DND-41 (cell line): ENCODE data around the gene NSD1.

Source experiments
- CTCF ChIP-seq: IDR thresholded peaks from 2 replicates; pipeline ENCODE4 v1.5.1; 2012; ENCODE audit warnings: borderline replicate concordance, low read length, moderate library complexity, mild to moderate bottlenecking; ENCODE audit not compliant: poor library complexity, severe bottlenecking; ENCODE audit errors: extremely low read depth
- EZH2 ChIP-seq: IDR thresholded peaks from 3 replicates; pipeline ENCODE4 v1.6.1; 2012; ENCODE audit warnings: borderline replicate concordance, low read depth, mild to moderate bottlenecking, moderate library complexity, low read length, inconsistent platforms; ENCODE audit not compliant: severe bottlenecking

- TF ChIP-seq CTCF (no peak), EZH2 (no peak)
Measured at GRCh38 chr5:177098470-177099141, 35.0 kb upstream of the NSD1 start.
